HG03439 (cell line): ENCODE data around the gene PRB2.
"Not testable (repeated sequence)": the region's sequence is repeated elsewhere in the genome, so short reads cannot be mapped to it uniquely, and the experiment has no call there.

Experiments used
- ATAC-seq: cut with Tn5 transposase; IDR thresholded peaks from one replicate; pipeline ENCODE4 v1.9.1; 2021; ENCODE audit warnings: mild to moderate bottlenecking, moderate library complexity; ENCODE audit not compliant: unreplicated experiment

PRB2 gene

GRCh38 chr12:11395467-11395866 lies at the start of gene PRB2:
PRB2 (minus strand) TSS chr12:11395567; CDS start chr12:11395529, 38 bp downstream.
- ATAC-seq: not testable (repeated sequence)

GRCh38 chr12:11437966-11438365 lies 42.6 kb upstream of the PRB2 start:
- no peak for ATAC-seq

GRCh38 chr12:11433664-11434063 lies 38.3 kb upstream of the PRB2 start:
- no peak for ATAC-seq

GRCh38 chr12:11431486-11431885 lies 36.1 kb upstream of the PRB2 start:
- ATAC-seq: no peak

GRCh38 chr12:11427341-11427740 lies 32.0 kb upstream of the PRB2 start:
- no peak for ATAC-seq

- ATAC-seq: no peak
These were observed 17.4 kb upstream of the PRB2 start for GRCh38 chr12:11412731-11413130.

GRCh38 chr12:11408096-11408495 lies 12.7 kb upstream of the PRB2 start:
- no peak for ATAC-seq

GRCh38 chr12:11397366-11397765 lies 2.0 kb upstream of the PRB2 start:
- ATAC-seq: no peak

- not testable (repeated sequence) for ATAC-seq
These were observed 3.9 kb downstream of the PRB2 start for GRCh38 chr12:11391456-11391855.

GRCh38 chr12:11377420-11377819 lies 17.9 kb downstream of the PRB2 start:
- ATAC-seq: not testable (repeated sequence)

- no peak for ATAC-seq
These were observed 34.2 kb downstream of the PRB2 start for GRCh38 chr12:11361151-11361550.

- ATAC-seq: not testable (repeated sequence)
These were observed 35.0 kb downstream of the PRB2 start for GRCh38 chr12:11360205-11360883.

- not testable (repeated sequence) for ATAC-seq
These were observed 43.6 kb downstream of the PRB2 start for GRCh38 chr12:11351736-11352135.

GRCh38 chr12:11348439-11348838 lies 46.9 kb downstream of the PRB2 start:
- no peak for ATAC-seq

- ATAC-seq: no peak
These were observed 47.6 kb downstream of the PRB2 start for GRCh38 chr12:11347810-11348209.

- ATAC-seq: no peak
These were observed 50.9 kb downstream of the PRB2 start for GRCh38 chr12:11344500-11344899.
